Neural crest cell (in vitro differentiated cells): ENCODE results near the gene CHD6. TPM values are rescaled to one million over a fixed set of nuclear protein-coding genes. Genes with fewer than 3 reads are reported as not detected.

Source experiments
- DNase-seq: peaks from one replicate; pipeline ENCODE4 v3.0.0; 2021; ENCODE audit warnings: low read depth, mixed read lengths, low spot score
- H3K27ac Mint-ChIP-seq: one replicate; pipeline ENCODE4 v1.8.0; 2021; ENCODE audit warnings: mild to moderate bottlenecking, mixed read lengths; ENCODE audit not compliant: unreplicated experiment
- H3K27me3 Mint-ChIP-seq: 2 replicates; pipeline ENCODE4 v1.8.0; 2021; ENCODE audit warnings: low read depth, mild to moderate bottlenecking, mixed read lengths
- H3K36me3 Mint-ChIP-seq: 2 replicates; pipeline ENCODE4 v1.8.0; 2021; ENCODE audit warnings: low read depth, mild to moderate bottlenecking, mixed read lengths
- H3K4me1 Mint-ChIP-seq: 2 replicates; pipeline ENCODE4 v1.8.0; 2021; ENCODE audit warnings: mixed read lengths
- H3K4me3 Mint-ChIP-seq: one replicate; pipeline ENCODE4 v1.8.0; 2021; ENCODE audit warnings: mild to moderate bottlenecking, mixed read lengths
- H3K9me3 Mint-ChIP-seq: 2 replicates; pipeline ENCODE4 v1.8.0; 2021; ENCODE audit warnings: mixed read lengths
- total RNA-seq: library from RNA; stranded (reverse); gene quantifications from 2 replicates; pipeline ENCODE4 v1.2.1, GENCODE V29; 2021
- TF ChIP-seq, protein P1 (sequence below): fragments of 200-600 bp; sonication (generic); conservative IDR thresholded peaks from 2 replicates; pipeline ENCODE4 v1.5.0; 2021; ENCODE audit warnings: antibody characterized with exemption, mild to moderate bottlenecking

CHD6 gene
- total RNA-seq, 1 donor from 2014 or later = 51.2 TPM

DNA sequence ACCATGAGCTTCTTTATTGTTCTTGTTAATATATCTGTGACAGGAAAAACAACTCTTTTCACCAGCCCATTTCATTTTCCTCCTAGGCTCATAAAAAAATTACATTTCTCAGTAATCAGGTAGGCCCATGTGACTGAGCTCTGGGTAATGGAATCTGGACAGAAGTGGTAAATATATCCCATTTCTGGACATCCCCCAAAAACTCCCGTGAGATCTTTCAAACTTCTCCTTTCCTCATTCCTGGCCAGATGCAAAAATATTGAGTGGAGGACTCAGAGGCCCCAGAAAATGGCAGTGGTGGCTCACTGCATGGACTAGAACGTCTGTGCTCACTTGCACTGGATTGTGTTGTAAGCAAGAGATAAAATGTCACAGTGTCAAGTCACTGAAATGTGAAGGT, 3.8 kb upstream of the CHD6 start:
- H3K4me3 Mint-ChIP-seq = no peak overlapping the region
- H3K9me3 Mint-ChIP-seq = no peaks in the 10 kb centered on the region
- no peaks in the 10 kb centered on the region for H3K36me3 Mint-ChIP-seq
- H3K27me3 Mint-ChIP-seq = peaks cover 24% of the 10 kb centered on the region
- peaks cover 16% of the 10 kb centered on the region for H3K4me1 Mint-ChIP-seq
- TF ChIP-seq, protein P1, sequence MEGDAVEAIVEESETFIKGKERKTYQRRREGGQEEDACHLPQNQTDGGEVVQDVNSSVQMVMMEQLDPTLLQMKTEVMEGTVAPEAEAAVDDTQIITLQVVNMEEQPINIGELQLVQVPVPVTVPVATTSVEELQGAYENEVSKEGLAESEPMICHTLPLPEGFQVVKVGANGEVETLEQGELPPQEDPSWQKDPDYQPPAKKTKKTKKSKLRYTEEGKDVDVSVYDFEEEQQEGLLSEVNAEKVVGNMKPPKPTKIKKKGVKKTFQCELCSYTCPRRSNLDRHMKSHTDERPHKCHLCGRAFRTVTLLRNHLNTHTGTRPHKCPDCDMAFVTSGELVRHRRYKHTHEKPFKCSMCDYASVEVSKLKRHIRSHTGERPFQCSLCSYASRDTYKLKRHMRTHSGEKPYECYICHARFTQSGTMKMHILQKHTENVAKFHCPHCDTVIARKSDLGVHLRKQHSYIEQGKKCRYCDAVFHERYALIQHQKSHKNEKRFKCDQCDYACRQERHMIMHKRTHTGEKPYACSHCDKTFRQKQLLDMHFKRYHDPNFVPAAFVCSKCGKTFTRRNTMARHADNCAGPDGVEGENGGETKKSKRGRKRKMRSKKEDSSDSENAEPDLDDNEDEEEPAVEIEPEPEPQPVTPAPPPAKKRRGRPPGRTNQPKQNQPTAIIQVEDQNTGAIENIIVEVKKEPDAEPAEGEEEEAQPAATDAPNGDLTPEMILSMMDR = no peak
- H3K27ac Mint-ChIP-seq = no peak overlapping the region
- DNase-seq = no peak

DNA sequence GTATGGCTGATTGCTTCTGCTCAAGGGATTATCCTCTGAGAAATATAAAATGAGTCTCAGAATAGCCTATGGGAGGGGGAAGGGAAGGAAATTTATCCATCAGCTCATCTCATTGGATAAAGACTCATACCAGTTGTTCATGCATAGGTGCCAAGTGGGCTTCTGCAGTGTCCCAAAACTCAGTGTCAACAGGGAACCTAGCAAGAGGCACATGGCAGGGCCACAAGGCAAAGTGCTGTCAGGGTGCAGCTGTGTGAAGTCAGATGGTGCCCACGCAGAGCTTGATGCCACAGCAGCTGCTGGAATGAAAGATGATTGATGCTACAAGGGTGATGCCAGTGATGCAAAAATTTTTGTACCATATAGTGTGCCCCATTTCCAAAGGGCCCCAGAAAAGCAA, 3.2 kb upstream of the CHD6 start:
- peaks cover 24% of the 10 kb centered on the region for H3K27me3 Mint-ChIP-seq
- H3K36me3 Mint-ChIP-seq = no peaks in the 10 kb centered on the region
- TF ChIP-seq, protein P1 = no peak
- no peak overlapping the region for H3K27ac Mint-ChIP-seq
- H3K4me1 Mint-ChIP-seq = peaks cover 22% of the 10 kb centered on the region
- DNase-seq = no peak
- H3K4me3 Mint-ChIP-seq = peak overlapping the region; percentile 21
- no peaks in the 10 kb centered on the region for H3K9me3 Mint-ChIP-seq

DNA sequence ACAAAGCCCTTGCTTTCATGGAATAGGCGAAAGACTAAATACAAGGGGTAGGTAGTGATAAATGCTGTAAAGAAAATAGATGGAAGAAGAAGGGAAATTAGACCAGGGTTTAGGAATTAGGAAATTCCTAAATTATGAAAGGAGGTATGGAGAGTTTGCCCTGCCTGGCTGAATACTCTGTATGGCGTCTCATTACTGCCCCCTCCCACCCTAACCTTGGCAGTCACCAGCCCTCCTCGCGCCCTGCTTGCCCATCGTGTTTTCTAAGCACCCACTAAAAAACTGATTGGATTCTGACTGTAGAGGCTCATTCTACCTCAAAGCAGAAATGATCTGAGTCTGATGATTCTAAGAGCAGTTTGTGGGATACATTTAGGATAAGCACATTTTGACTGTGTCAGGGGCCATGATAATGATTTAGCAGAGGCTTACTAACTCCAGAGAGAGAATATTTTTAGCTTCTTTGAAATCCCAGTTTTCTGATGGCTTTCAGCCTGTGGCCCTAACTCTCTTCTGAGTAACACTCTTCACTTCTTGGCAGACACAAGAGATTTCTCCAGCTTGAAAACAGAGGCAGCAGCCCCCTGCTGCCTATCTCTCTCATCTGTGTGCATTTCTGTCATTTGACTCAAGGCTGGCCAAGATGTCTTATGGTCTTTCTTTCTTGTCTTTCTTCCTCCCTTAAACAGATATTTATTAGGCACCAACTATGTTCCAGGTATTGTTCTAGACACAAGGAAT, 1.4 kb upstream of the CHD6 start:
- Mint-ChIP-seq H3K4me1 (peaks cover 33% of the 10 kb centered on the region), H3K36me3 (no peaks in the 10 kb centered on the region), H3K27me3 (peaks cover 24% of the 10 kb centered on the region), H3K27ac (no peak overlapping the region), H3K4me3 (peak overlapping the region; percentile 87), H3K9me3 (no peaks in the 10 kb centered on the region)
- TF ChIP-seq, protein P1 = no peak
- no peak for DNase-seq

DNA sequence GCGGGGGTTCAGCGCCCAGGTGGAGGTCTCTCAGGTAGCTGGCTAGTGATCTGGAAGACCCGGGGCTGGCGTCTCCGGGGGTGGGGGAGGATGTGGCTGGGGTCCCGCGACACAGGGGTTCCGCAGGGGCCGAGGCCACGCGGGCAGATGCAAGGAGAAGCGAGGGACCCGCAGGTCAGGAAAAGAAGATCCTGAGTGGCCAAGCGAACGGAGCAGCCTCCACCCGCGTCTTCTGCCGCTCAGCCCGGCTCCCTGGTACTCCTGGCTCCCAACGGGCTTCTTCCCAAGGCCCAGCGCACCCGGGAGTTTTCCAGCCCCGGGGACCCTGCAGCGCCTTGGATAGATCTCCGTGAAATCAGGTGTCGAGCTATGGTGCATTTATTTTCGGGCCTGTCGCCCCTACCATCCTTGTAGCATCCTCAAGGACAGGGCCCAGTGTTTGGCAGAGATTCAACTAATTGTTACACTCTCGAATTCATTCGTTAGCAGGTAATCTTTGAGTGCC, 682 bp upstream of the CHD6 start:
- TF ChIP-seq, protein P1 = no peak
- Mint-ChIP-seq H3K4me3 (peak overlapping the region; percentile 87), H3K4me1 (peaks cover 33% of the 10 kb centered on the region), H3K36me3 (no peaks in the 10 kb centered on the region), H3K27me3 (peaks cover 24% of the 10 kb centered on the region), H3K27ac (peak overlapping the region; percentile 51), H3K9me3 (no peaks in the 10 kb centered on the region)
- DNase-seq = no peak

DNA sequence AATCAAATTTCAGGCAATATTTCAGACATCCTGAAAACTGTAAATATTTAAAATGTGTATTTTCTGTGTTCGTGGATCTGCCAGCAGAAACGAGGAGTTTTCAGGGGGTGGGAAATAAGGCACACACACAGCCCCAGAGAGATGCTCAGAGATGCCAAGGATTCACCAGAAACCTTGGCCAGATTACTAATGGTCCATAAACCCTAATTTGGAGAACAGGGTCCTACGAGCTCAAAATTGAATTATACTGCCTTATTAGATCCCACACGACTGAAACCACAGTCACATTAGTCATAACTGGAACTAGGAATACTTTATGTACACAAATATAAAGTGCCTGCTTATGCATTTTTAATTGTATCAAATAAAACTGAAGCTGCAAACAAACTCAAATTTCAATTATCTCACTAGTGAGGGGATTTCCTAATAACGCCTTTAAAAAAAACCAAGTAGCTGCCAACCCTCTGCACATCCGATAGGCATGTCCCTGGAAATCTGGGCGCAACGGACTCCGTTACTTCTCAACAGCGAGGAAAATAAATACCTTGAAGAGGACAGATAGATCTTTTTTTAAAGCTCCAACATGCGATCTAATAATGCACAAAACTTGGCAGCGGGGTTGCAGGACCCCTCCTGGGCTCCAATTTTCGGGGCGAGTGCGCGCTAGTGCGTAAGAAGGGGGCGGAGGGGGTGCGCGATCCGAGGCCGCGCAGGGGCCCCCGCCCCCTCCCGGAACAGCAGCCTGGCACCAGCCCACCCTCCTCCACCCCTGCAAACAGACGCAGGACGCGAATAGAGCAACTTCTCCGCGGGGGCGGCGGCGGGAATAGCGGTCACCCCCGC, 897 bp downstream of the CHD6 start:
- no peak for DNase-seq
- Mint-ChIP-seq H3K36me3 (no peaks in the 10 kb centered on the region), H3K4me3 (peak overlapping the region; percentile 95), H3K27me3 (peaks cover 24% of the 10 kb centered on the region), H3K4me1 (peaks cover 38% of the 10 kb centered on the region), H3K9me3 (no peaks in the 10 kb centered on the region), H3K27ac (peak overlapping the region; percentile 65)
- TF ChIP-seq, protein P1 = no peak
